ENCODE measurements around the gene SELPLG. TPM values are rescaled to one million over a fixed set of nuclear protein-coding genes. Genes with fewer than 3 reads are reported as not detected.

Gene SELPLG
- total and polyA plus RNA-seq, 2 donors (not counting 1 experiment from before 2014, with no cell fraction given) = 6.1 to 8.0 TPM

GRCh38 chr12:108653082-108653516, 19.4 kb upstream of the SELPLG start:
- peaks cover 5% of the 10 kb centered on the region for H3K79me2 ChIP-seq (ENCODE audit: control insufficient read depth, insufficient read depth, low read length)
- Mint-ChIP-seq H3K4me1 (peaks cover 28% of the 10 kb centered on the region), H3K27me3 (no peaks in the 10 kb centered on the region), H3K27ac (peak overlapping the region; percentile 79), H3K4me3 (no peak overlapping the region), H3K9me3 (ENCODE audit: insufficient read depth) (no peaks in the 10 kb centered on the region)
- peak overlapping the region; percentile 2 to 35 for H3K27ac ChIP-seq (ENCODE audit: low read length in 2 of 2)
- H4K20me1 ChIP-seq (ENCODE audit: control insufficient read depth, insufficient read depth, low read length, poor library complexity, severe bottlenecking) = peaks cover 5% of the 10 kb centered on the region
- CTCF ChIA-PET = interaction anchor here (0.8 to 10.3 kb wide), 11 partner anchors 10 to 298 kb away, joined by 3 to 133 read pairs (median 7); partner anchors contain the start of gene ISCU
- DNase-seq (no peak), ATAC-seq (ENCODE audit: low read depth) (peak; percentile 63)
- no peak overlapping the region for H3K4me2 ChIP-seq (replicated peaks; ENCODE audit: low read depth, low read length, poor library complexity, severe bottlenecking)
- no peaks in the 10 kb centered on the region for H3K27me3 ChIP-seq (replicated peaks in 1 of 4; ENCODE audit: control extremely low read depth in 1 of 4, control insufficient read depth in 3 of 4, insufficient read depth in 4 of 4, low read length in 3 of 4)
- no peak for TF ChIP-seq EZH2 (IDR thresholded peaks at IDR 0.05; ENCODE audit: borderline replicate concordance, insufficient read depth, low read depth, low read length, poor library complexity, severe bottlenecking)
- TF ChIP-seq CTCF (IDR thresholded peaks at IDR 0.05) = no peak
- no peak overlapping the region for H3K4me3 ChIP-seq (ENCODE audit: control extremely low read depth in 1 of 5, extremely low read depth in 1 of 5, insufficient read depth in 1 of 5, low read depth in 2 of 5, low read length in 4 of 5)
- H3K4me1 ChIP-seq (ENCODE audit: control insufficient read depth in 2 of 2, insufficient read depth in 2 of 2, low read length in 2 of 2) = peaks cover 14 to 15% of the 10 kb centered on the region in 2 donors
- POLR2A ChIA-PET = interaction anchor here (0.6 to 1.7 kb wide), 7 partner anchors 11 to 209 kb away, joined by 3 to 8 read pairs (median 4); partner anchors contain the start of gene SELPLG
- no peaks in the 10 kb centered on the region for H3K9me3 ChIP-seq (ENCODE audit: control extremely low read depth in 1 of 3, control insufficient read depth in 2 of 3, insufficient read depth in 1 of 3, low read length in 2 of 3)
- no peak overlapping the region for H2AFZ ChIP-seq (ENCODE audit: insufficient read depth, low read depth, low read length, poor library complexity, severe bottlenecking)
- intact Hi-C loops (cut with micrococcal nuclease) = no loop called here
- H3K9ac ChIP-seq (ENCODE audit: low read length) = no peak overlapping the region
- peaks cover 11 to 55% of the 10 kb centered on the region in 2 experiments for H3K36me3 ChIP-seq (replicated peaks in 1 of 2; ENCODE audit: control extremely low read depth in 1 of 2, control insufficient read depth in 1 of 2, extremely low read depth in 1 of 2, insufficient read depth in 2 of 2, low read length in 1 of 2)

- Mint-ChIP-seq H3K4me1 (peaks cover 52% of the 10 kb centered on the region), H3K27me3 (no peaks in the 10 kb centered on the region), H3K27ac (no peak overlapping the region), H3K9me3 (ENCODE audit: insufficient read depth) (no peaks in the 10 kb centered on the region), H3K4me3 (no peak overlapping the region)
- no peak overlapping the region for H2AFZ ChIP-seq (ENCODE audit: insufficient read depth, low read depth, low read length, poor library complexity, severe bottlenecking)
- no peak overlapping the region for H3K4me2 ChIP-seq (replicated peaks; ENCODE audit: low read depth, low read length, poor library complexity, severe bottlenecking)
- intact Hi-C loops (cut with micrococcal nuclease) = no loop called here
- no peak overlapping the region for H3K4me3 ChIP-seq (ENCODE audit: control extremely low read depth in 1 of 5, extremely low read depth in 1 of 5, insufficient read depth in 1 of 5, low read depth in 2 of 5, low read length in 4 of 5)
- ChIA-PET POLR2A (interaction anchor here (0.6 to 0.7 kb wide), 2 partner anchors 10 to 33 kb away, joined by 5 to 13 read pairs; no protein-coding TSS in a partner anchor), CTCF (interaction anchor here (0.7 to 10.3 kb wide), 7 partner anchors 8 to 152 kb away, joined by 3 to 133 read pairs (median 5); partner anchors contain the start of gene SELPLG)
- peaks cover 14 to 58% of the 10 kb centered on the region in 2 experiments for H3K36me3 ChIP-seq (replicated peaks in 1 of 2; ENCODE audit: control extremely low read depth in 1 of 2, control insufficient read depth in 1 of 2, extremely low read depth in 1 of 2, insufficient read depth in 2 of 2, low read length in 1 of 2)
- no peaks in the 10 kb centered on the region for H3K79me2 ChIP-seq (ENCODE audit: control insufficient read depth, insufficient read depth, low read length)
- peaks cover 26% of the 10 kb centered on the region in 2 donors for H3K4me1 ChIP-seq (ENCODE audit: control insufficient read depth in 2 of 2, insufficient read depth in 2 of 2, low read length in 2 of 2)
- no peak overlapping the region for H3K27ac ChIP-seq (ENCODE audit: low read length in 2 of 2)
- H3K9me3 ChIP-seq (ENCODE audit: control extremely low read depth in 1 of 3, control insufficient read depth in 2 of 3, insufficient read depth in 1 of 3, low read length in 2 of 3) = no peaks in the 10 kb centered on the region
- H4K20me1 ChIP-seq (ENCODE audit: control insufficient read depth, insufficient read depth, low read length, poor library complexity, severe bottlenecking) = peaks cover 5% of the 10 kb centered on the region
- H3K9ac ChIP-seq (ENCODE audit: low read length) = no peak overlapping the region
- H3K27me3 ChIP-seq (replicated peaks in 1 of 4; ENCODE audit: control extremely low read depth in 1 of 4, control insufficient read depth in 3 of 4, insufficient read depth in 4 of 4, low read length in 3 of 4) = no peaks in the 10 kb centered on the region
- ATAC-seq (ENCODE audit: low read depth) = no peak
- WGBS (ENCODE audit: insufficient coverage) = no CpG with 5 or more reads among the region's 2 CpGs
- no peak for TF ChIP-seq CTCF (IDR thresholded peaks at IDR 0.05)
- TF ChIP-seq EZH2 (IDR thresholded peaks at IDR 0.05; ENCODE audit: borderline replicate concordance, insufficient read depth, low read depth, low read length, poor library complexity, severe bottlenecking) = no peak
- no peak for DNase-seq
These were observed 16.4 kb upstream of the SELPLG start for GRCh38 chr12:108650083-108650482.
